HepG2 (cell line): Measurements from ENCODE around the gene ANKEF1. TPM values are rescaled to one million over a fixed set of nuclear protein-coding genes. Genes with fewer than 3 reads are reported as not detected.

ENCODE experiments used
- ATAC-seq: fragments of 200-7000 bp; cut with Tn5 transposase; 3 replicates; pipeline ENCODE4 v1.9.1; 2020; ENCODE audit warnings: mild to moderate bottlenecking, moderate library complexity
- BruUV-seq: library from RNA; stranded (reverse); fragments of 400-500 nt; replicated peaks from 2 replicates; lab custom pipeline; 2021; lab: Mats Ljungman, UMichigan
- CTCF ChIA-PET: fragments of 300-600 bp; formaldehyde crosslinking; extraction: SDS; loops from one replicate; lab custom pipeline; 2021; ENCODE audit warnings: low total read pairs, inconsistent platforms, low intra/inter-chr PET ratio; lab: Yijun Ruan, JAX
- POLR2A ChIA-PET: fragments of 350-600 bp; sonication (Branson Sonifier 250); formaldehyde crosslinking; loops from one replicate; lab custom pipeline; 2020; ENCODE audit warnings: antibody characterized with exemption, inconsistent platforms; lab: Yijun Ruan, JAX
- DNase-seq: peaks from one replicate; pipeline ENCODE4 v3.0.0-alpha.2; 2015; ENCODE audit warnings: low spot score
- FAIRE-seq: peaks from 3 replicates; lab custom pipeline; 2011; peaks lifted over from hg19 to GRCh38; lab: Jason Lieb, UNC
- H2AFZ ChIP-seq: one replicate; pipeline ENCODE4 v1.6.1; 2011; ENCODE audit warnings: low read length, inconsistent platforms
- H3K27ac ChIP-seq: fragments of 300-600 bp; 3 replicates; pipeline ENCODE4 v1.8.0; 2011; ENCODE audit warnings: mixed run types, mild to moderate bottlenecking, mixed read lengths, low read length, inconsistent platforms; ENCODE audit not compliant: insufficient read depth; ENCODE audit errors: extremely low read length
- H3K27me3 ChIP-seq, 2 experiments: fragments of 200-600 bp in 1 of 2; 2 replicates in 1 of 2; 3 replicates in 1 of 2; pipeline versions ENCODE4 v1.6.0 to v1.8.0; 2011; ENCODE audit warnings: low read length in 2 of 2, mild to moderate bottlenecking in 2 of 2, moderate library complexity in 2 of 2, inconsistent platforms in 1 of 2; ENCODE audit not compliant: insufficient read depth in 2 of 2, control insufficient read depth in 1 of 2
- H3K36me3 ChIP-seq, 2 experiments: fragments of 200-600 bp in 1 of 2; replicated peaks in 1 of 2; 2 replicates in 1 of 2; 3 replicates in 1 of 2; pipeline versions ENCODE4 v1.5.1 to v1.8.0; 2011; ENCODE audit warnings: low read length in 2 of 2, inconsistent platforms in 1 of 2; ENCODE audit not compliant: insufficient read depth in 2 of 2, control insufficient read depth in 1 of 2
- H3K4me1 ChIP-seq: 2 replicates; pipeline ENCODE4 v1.5.1; 2012; ENCODE audit warnings: low read length, inconsistent platforms; ENCODE audit not compliant: insufficient read depth
- H3K4me2 ChIP-seq: 2 replicates; pipeline ENCODE4 v1.6.0; 2011; ENCODE audit warnings: low read depth, low read length, inconsistent platforms
- H3K4me3 ChIP-seq, 3 experiments: fragments of 200-600 bp in 1 of 3; sonication (generic), shearing (Covaris generic) in 1 of 3; replicated peaks in 1 of 3; 2 replicates each; pipeline ENCODE4 v1.5.1; 2011 to 2016; ENCODE audit warnings: low read length in 3 of 3, inconsistent platforms in 2 of 3, low read depth in 2 of 3, mild to moderate bottlenecking in 2 of 3, control low read depth in 1 of 3, mixed read lengths in 1 of 3; ENCODE audit not compliant: insufficient read depth in 1 of 3
- H3K79me2 ChIP-seq: one replicate; pipeline ENCODE4 v1.6.1; 2011; ENCODE audit warnings: low read length, inconsistent platforms; ENCODE audit not compliant: insufficient read depth
- H3K9ac ChIP-seq: 2 replicates; pipeline ENCODE4 v1.6.0; 2011; ENCODE audit warnings: mild to moderate bottlenecking, low read depth, low read length, inconsistent platforms; ENCODE audit not compliant: insufficient read depth
- H3K9me3 ChIP-seq: 2 replicates; pipeline ENCODE4 v1.5.1; 2012; ENCODE audit warnings: mild to moderate bottlenecking, low read length
- H4K20me1 ChIP-seq: 2 replicates; pipeline ENCODE4 v1.6.0; 2011; ENCODE audit warnings: inconsistent platforms, mild to moderate bottlenecking, low read length, moderate library complexity; ENCODE audit not compliant: insufficient read depth
- AFF4 ChIP-seq: sonication (generic); formaldehyde crosslinking; IDR thresholded peaks from 2 replicates; pipeline ENCODE4 v1.4.0; 2020; ENCODE audit warnings: missing genetic modification reagents
- CBX5 ChIP-seq: sonication (generic); formaldehyde crosslinking; IDR thresholded peaks from 2 replicates; pipeline ENCODE4 v1.4.0; 2020; ENCODE audit warnings: missing genetic modification reagents, borderline replicate concordance
- CC2D1A ChIP-seq: sonication (generic); formaldehyde crosslinking; IDR thresholded peaks from 2 replicates; pipeline ENCODE4 v1.8.1; 2023; ENCODE audit warnings: mild to moderate bottlenecking, missing genetic modification reagents
- CREB1 ChIP-seq, 2 experiments: fragments of 450-650 bp in 1 of 2; IDR thresholded peaks; 2 replicates each; pipeline ENCODE4 v1.6.1; 2016 to 2017; ENCODE audit warnings: control low read depth in 1 of 2, mild to moderate bottlenecking in 1 of 2, missing compliant biosample characterization in 1 of 2, missing genetic modification characterization in 1 of 2
- E2F5 ChIP-seq: sonication (generic); formaldehyde crosslinking; conservative IDR thresholded peaks from 2 replicates; pipeline ENCODE4 v1.4.0; 2020; ENCODE audit warnings: missing genetic modification reagents
- FLYWCH1 ChIP-seq: sonication (generic); formaldehyde crosslinking; IDR thresholded peaks from 2 replicates; pipeline ENCODE4 v1.8.1; 2023; ENCODE audit warnings: mild to moderate bottlenecking, missing genetic modification reagents
- MAFK ChIP-seq, 2 experiments: IDR thresholded peaks in 1 of 2; conservative IDR thresholded peaks in 1 of 2; 2 replicates each; pipeline ENCODE4 v1.6.1; 2011; ENCODE audit warnings: improper control_type of control experiment in 2 of 2, low read length in 2 of 2
- PRDM15 ChIP-seq: sonication (generic); formaldehyde crosslinking; IDR thresholded peaks from 2 replicates; pipeline ENCODE4 v1.4.0; 2020; ENCODE audit warnings: missing genetic modification reagents
- SAP130 ChIP-seq: IDR thresholded peaks from 2 replicates; pipeline ENCODE4 v1.6.1; 2016; ENCODE audit warnings: low read depth
- ZKSCAN5 ChIP-seq: sonication (generic); formaldehyde crosslinking; IDR thresholded peaks from 2 replicates; pipeline ENCODE4 v1.5.1; 2020; ENCODE audit warnings: mild to moderate bottlenecking, missing genetic modification reagents
- ZNF7 ChIP-seq: IDR thresholded peaks from 2 replicates; pipeline ENCODE4 v1.6.1; 2016; ENCODE audit warnings: missing biosample characterization, missing genetic modification reagents
- WGBS: methylation state at CpG from one replicate; pipeline ENCODE4 v1.1.6; 2017; ENCODE audit warnings: low lambda C conversion rate; 5-methylcytosine and 5-hydroxymethylcytosine counted together
- in situ Hi-C: cut with HindIII; loops from 2 replicates; pipeline ENCODE4 v1.10.0; 2017; ENCODE audit warnings: low pct_unique_long_range_greater_than_20kb; ENCODE audit not compliant: extremely low pct_ligation_motif_present
- intact Hi-C: fragments of 100-400 bp; cut with micrococcal nuclease; formaldehyde crosslinking; loops from one replicate; pipeline ENCODE4 v1.10.0; 2022; ENCODE audit not compliant: unreplicated experiment
- polyA plus RNA-seq, 8 experiments: library from polyadenylated mRNA; depleted of rRNA in 3 of 8; stranded (reverse) in 7 of 8; unstranded in 1 of 8; fragments of >200 nt; fragmentation: Illumina TruSeq in 4 of 8; extraction: Trizol in 4 of 8; gene quantifications; 2 replicates each; pipeline versions ENCODE4 v1.2.1 to v1.2.3, GENCODE V29; 2011 to 2016; ENCODE audit warnings: low read depth in 4 of 8, missing spikeins in 1 of 8, mixed read lengths in 1 of 8; ENCODE audit not compliant: insufficient read depth in 1 of 8
- total RNA-seq, 5 experiments: library from RNA; depleted of rRNA; stranded (reverse); fragments of >200 nt; fragmentation: Illumina TruSeq; extraction: Trizol; gene quantifications; 2 replicates each; pipeline ENCODE4 v1.2.3, GENCODE V29; 2016; ENCODE audit warnings: low read depth in 1 of 5

The ANKEF1 gene
- total and polyA plus RNA-seq, 2 of the 13 experiments (the other 11 are each of a cell fraction or from before 2014, with no cell fraction given) = 3.1 to 8.6 TPM

GRCh38 chr20:10074513-10074912 is 39.7 kb downstream of the ANKEF1 start (continued):
- TF ChIP-seq E2F5 (CRISPR knock-in tag) = no peak
- peak; percentile 26; the same call in 1 of the 2 replicates for TF ChIP-seq CREB1 (IDR thresholded peaks at IDR 0.05)
- no peak for TF ChIP-seq CREB1 (CRISPR knock-in tag; IDR thresholded peaks at IDR 0.05)
- TF ChIP-seq CBX5 (CRISPR knock-in tag) = no peak
- no peak for TF ChIP-seq ZNF7 (CRISPR knock-in tag)
- no peak for TF ChIP-seq PRDM15 (CRISPR knock-in tag)
- no peak for TF ChIP-seq FLYWCH1
- 0 out of 2 replicates have a peak, but pooled peaks have one; percentile 17 for TF ChIP-seq SAP130 (CRISPR knock-in tag)

GRCh38 chr20:10075606-10076005 is 40.8 kb downstream of the ANKEF1 start:
- Histone ChIP-seq H3K9me3 (no peaks in the 10 kb centered on the region), H3K36me3 (no peaks in the 10 kb centered on the region), H3K4me3 (no peak overlapping the region), H3K79me2 (no peaks in the 10 kb centered on the region), H2AFZ (no peak overlapping the region), H3K27ac (no peak overlapping the region), H3K4me2 (no peak overlapping the region), H3K27me3 (no peaks in the 10 kb centered on the region), H4K20me1 (no peaks in the 10 kb centered on the region), H3K9ac (no peak overlapping the region), H3K4me1 (peaks cover 14% of the 10 kb centered on the region)
- ATAC-seq = peak; percentile 22; the same call in 2 of the 3 replicates
- BruUV-seq = no TSS peak
- in situ Hi-C loops = loop anchor here (25.0 kb wide), 2 partner anchors 663 to 1462 kb away; no protein-coding TSS in a partner anchor
- intact Hi-C loops = no loop called here
- 33% methylated on average over 2 of the region's 2 CpGs for WGBS
- no peak for FAIRE-seq
- ChIA-PET CTCF (no interaction called here), POLR2A (no interaction called here)
- DNase-seq = no peak
- TF ChIP-seq ZKSCAN5 (CRISPR knock-in tag) (no peak), MAFK (conservative IDR thresholded peaks at IDR 0.05 in 1 of 2, IDR thresholded peaks at IDR 0.05 in 1 of 2; ENCODE audit: low read length in 2 of 2) (no peak), AFF4 (CRISPR knock-in tag) (no peak), CC2D1A (CRISPR knock-in tag) (no peak)
